HepG2 (cell line): ENCODE data around the gene MOSPD2. TPM values are rescaled to one million over a fixed set of nuclear protein-coding genes. Genes with fewer than 3 reads are reported as not detected.

Experiments
- ATAC-seq: fragments of 200-7000 bp; cut with Tn5 transposase; 3 replicates; pipeline ENCODE4 v1.9.1; 2020; ENCODE audit warnings: mild to moderate bottlenecking, moderate library complexity
- BruUV-seq: library from RNA; stranded (reverse); fragments of 400-500 nt; replicated peaks from 2 replicates; lab custom pipeline; 2021; lab: Mats Ljungman, UMichigan
- CTCF ChIA-PET: fragments of 300-600 bp; formaldehyde crosslinking; extraction: SDS; loops from one replicate; lab custom pipeline; 2021; ENCODE audit warnings: low total read pairs, inconsistent platforms, low intra/inter-chr PET ratio; lab: Yijun Ruan, JAX
- POLR2A ChIA-PET: fragments of 350-600 bp; sonication (Branson Sonifier 250); formaldehyde crosslinking; loops from one replicate; lab custom pipeline; 2020; ENCODE audit warnings: antibody characterized with exemption, inconsistent platforms; lab: Yijun Ruan, JAX
- DNase-seq: peaks from one replicate; pipeline ENCODE4 v3.0.0-alpha.2; 2015; ENCODE audit warnings: low spot score
- FAIRE-seq: peaks from 3 replicates; lab custom pipeline; 2011; peaks lifted over from hg19 to GRCh38; lab: Jason Lieb, UNC
- H2AFZ ChIP-seq: one replicate; pipeline ENCODE4 v1.6.1; 2011; ENCODE audit warnings: low read length, inconsistent platforms
- H3K27ac ChIP-seq: fragments of 300-600 bp; 3 replicates; pipeline ENCODE4 v1.8.0; 2011; ENCODE audit warnings: mixed run types, mild to moderate bottlenecking, mixed read lengths, low read length, inconsistent platforms; ENCODE audit not compliant: insufficient read depth; ENCODE audit errors: extremely low read length
- H3K27me3 ChIP-seq, 2 experiments: fragments of 200-600 bp in 1 of 2; 2 replicates in 1 of 2; 3 replicates in 1 of 2; pipeline versions ENCODE4 v1.6.0 to v1.8.0; 2011; ENCODE audit warnings: low read length in 2 of 2, mild to moderate bottlenecking in 2 of 2, moderate library complexity in 2 of 2, inconsistent platforms in 1 of 2; ENCODE audit not compliant: insufficient read depth in 2 of 2, control insufficient read depth in 1 of 2
- H3K36me3 ChIP-seq, 2 experiments: fragments of 200-600 bp in 1 of 2; replicated peaks in 1 of 2; 2 replicates in 1 of 2; 3 replicates in 1 of 2; pipeline versions ENCODE4 v1.5.1 to v1.8.0; 2011; ENCODE audit warnings: low read length in 2 of 2, inconsistent platforms in 1 of 2; ENCODE audit not compliant: insufficient read depth in 2 of 2, control insufficient read depth in 1 of 2
- H3K4me1 ChIP-seq: 2 replicates; pipeline ENCODE4 v1.5.1; 2012; ENCODE audit warnings: low read length, inconsistent platforms; ENCODE audit not compliant: insufficient read depth
- H3K4me2 ChIP-seq: 2 replicates; pipeline ENCODE4 v1.6.0; 2011; ENCODE audit warnings: low read depth, low read length, inconsistent platforms
- H3K4me3 ChIP-seq, 3 experiments: fragments of 200-600 bp in 1 of 3; sonication (generic), shearing (Covaris generic) in 1 of 3; replicated peaks in 1 of 3; 2 replicates each; pipeline ENCODE4 v1.5.1; 2011 to 2016; ENCODE audit warnings: low read length in 3 of 3, inconsistent platforms in 2 of 3, low read depth in 2 of 3, mild to moderate bottlenecking in 2 of 3, control low read depth in 1 of 3, mixed read lengths in 1 of 3; ENCODE audit not compliant: insufficient read depth in 1 of 3
- H3K79me2 ChIP-seq: one replicate; pipeline ENCODE4 v1.6.1; 2011; ENCODE audit warnings: low read length, inconsistent platforms; ENCODE audit not compliant: insufficient read depth
- H3K9ac ChIP-seq: 2 replicates; pipeline ENCODE4 v1.6.0; 2011; ENCODE audit warnings: mild to moderate bottlenecking, low read depth, low read length, inconsistent platforms; ENCODE audit not compliant: insufficient read depth
- H3K9me3 ChIP-seq: 2 replicates; pipeline ENCODE4 v1.5.1; 2012; ENCODE audit warnings: mild to moderate bottlenecking, low read length
- H4K20me1 ChIP-seq: 2 replicates; pipeline ENCODE4 v1.6.0; 2011; ENCODE audit warnings: inconsistent platforms, mild to moderate bottlenecking, low read length, moderate library complexity; ENCODE audit not compliant: insufficient read depth
- AKAP8 ChIP-seq: sonication (generic); formaldehyde crosslinking; IDR thresholded peaks from 2 replicates; pipeline ENCODE4 v1.5.1; 2020; ENCODE audit warnings: mild to moderate bottlenecking, missing genetic modification reagents
- FOXC1 ChIP-seq: sonication (generic); formaldehyde crosslinking; IDR thresholded peaks from 2 replicates; pipeline ENCODE4 v1.8.0; 2022; ENCODE audit warnings: mild to moderate bottlenecking, missing genetic modification reagents, borderline replicate concordance
- HMG20B ChIP-seq: conservative IDR thresholded peaks from 2 replicates; pipeline ENCODE4 v1.6.1; 2016; ENCODE audit warnings: missing genetic modification reagents, missing compliant biosample characterization
- RARG ChIP-seq: sonication (generic); formaldehyde crosslinking; IDR thresholded peaks from 2 replicates; pipeline ENCODE4 v1.4.0; 2020; ENCODE audit warnings: low read depth, mild to moderate bottlenecking, missing genetic modification reagents
- YY1 ChIP-seq: IDR thresholded peaks from 2 replicates; pipeline ENCODE4 v1.6.1; 2011; ENCODE audit warnings: low read length, low read depth, moderate library complexity, mild to moderate bottlenecking; ENCODE audit not compliant: insufficient read depth, insufficient replicate concordance
- ZNF20 ChIP-seq: sonication (generic); formaldehyde crosslinking; IDR thresholded peaks from 2 replicates; pipeline ENCODE4 v1.4.0; 2020; ENCODE audit warnings: mild to moderate bottlenecking, moderate library complexity, missing genetic modification reagents
- ZNF782 ChIP-seq: sonication (generic); formaldehyde crosslinking; IDR thresholded peaks from 2 replicates; pipeline ENCODE4 v1.4.0; 2020; ENCODE audit warnings: missing genetic modification reagents, mild to moderate bottlenecking, borderline replicate concordance
- WGBS: methylation state at CpG from one replicate; pipeline ENCODE4 v1.1.6; 2017; ENCODE audit warnings: low lambda C conversion rate; 5-methylcytosine and 5-hydroxymethylcytosine counted together
- in situ Hi-C: cut with HindIII; loops from 2 replicates; pipeline ENCODE4 v1.10.0; 2017; ENCODE audit warnings: low pct_unique_long_range_greater_than_20kb; ENCODE audit not compliant: extremely low pct_ligation_motif_present
- intact Hi-C: fragments of 100-400 bp; cut with micrococcal nuclease; formaldehyde crosslinking; loops from one replicate; pipeline ENCODE4 v1.10.0; 2022; ENCODE audit not compliant: unreplicated experiment
- polyA plus RNA-seq, 8 experiments: library from polyadenylated mRNA; depleted of rRNA in 3 of 8; stranded (reverse) in 7 of 8; unstranded in 1 of 8; fragments of >200 nt; fragmentation: Illumina TruSeq in 4 of 8; extraction: Trizol in 4 of 8; gene quantifications; 2 replicates each; pipeline versions ENCODE4 v1.2.1 to v1.2.3, GENCODE V29; 2011 to 2016; ENCODE audit warnings: low read depth in 4 of 8, missing spikeins in 1 of 8, mixed read lengths in 1 of 8; ENCODE audit not compliant: insufficient read depth in 1 of 8
- total RNA-seq, 5 experiments: library from RNA; depleted of rRNA; stranded (reverse); fragments of >200 nt; fragmentation: Illumina TruSeq; extraction: Trizol; gene quantifications; 2 replicates each; pipeline ENCODE4 v1.2.3, GENCODE V29; 2016; ENCODE audit warnings: low read depth in 1 of 5
- TF ChIP-seq, protein P1 (sequence below): sonication (generic); formaldehyde crosslinking; IDR thresholded peaks from 2 replicates; pipeline ENCODE4 v1.4.0; 2020; ENCODE audit warnings: mild to moderate bottlenecking, missing genetic modification reagents
- TF ChIP-seq, protein P2 (sequence below): sonication (generic); formaldehyde crosslinking; conservative IDR thresholded peaks from 2 replicates; pipeline ENCODE4 v1.8.1; 2023; ENCODE audit warnings: missing genetic modification reagents

Gene MOSPD2
- total and polyA plus RNA-seq, 2 of the 13 experiments (the other 11 are each of a cell fraction or from before 2014, with no cell fraction given), result 4.8 to 7.0 TPM

DNA sequence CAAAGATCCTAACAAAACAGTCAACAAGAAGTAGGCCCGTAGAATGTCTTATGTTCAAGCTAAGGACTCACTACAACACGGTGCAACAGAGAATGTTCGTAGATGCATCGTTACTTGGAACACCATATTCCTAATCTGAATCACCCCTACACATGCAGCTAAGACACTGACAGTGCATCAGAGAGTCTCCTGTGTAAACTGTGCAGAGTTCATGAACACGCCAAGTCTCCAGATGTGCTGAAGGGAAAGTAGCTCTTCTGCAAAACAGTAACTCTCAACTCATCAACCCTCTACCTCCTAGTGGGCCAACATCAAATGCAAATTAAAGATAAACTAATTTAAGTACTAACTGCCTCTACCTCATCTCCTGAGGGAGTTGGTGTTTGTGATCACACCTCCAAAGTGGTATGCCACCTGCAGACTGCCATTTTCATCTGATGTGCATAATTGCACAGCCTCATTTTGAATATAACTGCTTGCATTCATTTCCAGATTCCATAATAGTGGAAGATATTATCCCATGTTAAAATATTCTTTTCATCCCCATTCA lies 73.5 kb downstream of the MOSPD2 start:
- no peak overlapping the region for H3K9ac ChIP-seq
- CTCF ChIA-PET, result no interaction called here

More for the DNA sequence above, 73.5 kb downstream of the MOSPD2 start:
- FAIRE-seq (no peak), DNase-seq (no peak), ATAC-seq (no peak)
- intact Hi-C loops, result no loop called here
- POLR2A ChIA-PET, result no interaction called here
- no peak overlapping the region for H3K4me2 ChIP-seq
- no peak overlapping the region for H2AFZ ChIP-seq
- TF ChIP-seq HMG20B, result no peak
- no peak for TF ChIP-seq YY1
- TF ChIP-seq, protein P1, sequence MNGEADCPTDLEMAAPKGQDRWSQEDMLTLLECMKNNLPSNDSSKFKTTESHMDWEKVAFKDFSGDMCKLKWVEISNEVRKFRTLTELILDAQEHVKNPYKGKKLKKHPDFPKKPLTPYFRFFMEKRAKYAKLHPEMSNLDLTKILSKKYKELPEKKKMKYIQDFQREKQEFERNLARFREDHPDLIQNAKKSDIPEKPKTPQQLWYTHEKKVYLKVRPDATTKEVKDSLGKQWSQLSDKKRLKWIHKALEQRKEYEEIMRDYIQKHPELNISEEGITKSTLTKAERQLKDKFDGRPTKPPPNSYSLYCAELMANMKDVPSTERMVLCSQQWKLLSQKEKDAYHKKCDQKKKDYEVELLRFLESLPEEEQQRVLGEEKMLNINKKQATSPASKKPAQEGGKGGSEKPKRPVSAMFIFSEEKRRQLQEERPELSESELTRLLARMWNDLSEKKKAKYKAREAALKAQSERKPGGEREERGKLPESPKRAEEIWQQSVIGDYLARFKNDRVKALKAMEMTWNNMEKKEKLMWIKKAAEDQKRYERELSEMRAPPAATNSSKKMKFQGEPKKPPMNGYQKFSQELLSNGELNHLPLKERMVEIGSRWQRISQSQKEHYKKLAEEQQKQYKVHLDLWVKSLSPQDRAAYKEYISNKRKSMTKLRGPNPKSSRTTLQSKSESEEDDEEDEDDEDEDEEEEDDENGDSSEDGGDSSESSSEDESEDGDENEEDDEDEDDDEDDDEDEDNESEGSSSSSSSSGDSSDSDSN (CRISPR knock-in tag), result no peak
- no peak for TF ChIP-seq FOXC1 (CRISPR knock-in tag)
- TF ChIP-seq ZNF782 (CRISPR knock-in tag), result no peak
- TF ChIP-seq RARG (CRISPR knock-in tag), result no peak
- no peak for TF ChIP-seq AKAP8 (CRISPR knock-in tag)
- TF ChIP-seq, protein P2, sequence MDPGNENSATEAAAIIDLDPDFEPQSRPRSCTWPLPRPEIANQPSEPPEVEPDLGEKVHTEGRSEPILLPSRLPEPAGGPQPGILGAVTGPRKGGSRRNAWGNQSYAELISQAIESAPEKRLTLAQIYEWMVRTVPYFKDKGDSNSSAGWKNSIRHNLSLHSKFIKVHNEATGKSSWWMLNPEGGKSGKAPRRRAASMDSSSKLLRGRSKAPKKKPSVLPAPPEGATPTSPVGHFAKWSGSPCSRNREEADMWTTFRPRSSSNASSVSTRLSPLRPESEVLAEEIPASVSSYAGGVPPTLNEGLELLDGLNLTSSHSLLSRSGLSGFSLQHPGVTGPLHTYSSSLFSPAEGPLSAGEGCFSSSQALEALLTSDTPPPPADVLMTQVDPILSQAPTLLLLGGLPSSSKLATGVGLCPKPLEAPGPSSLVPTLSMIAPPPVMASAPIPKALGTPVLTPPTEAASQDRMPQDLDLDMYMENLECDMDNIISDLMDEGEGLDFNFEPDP (CRISPR knock-in tag), result no peak
- no peak for TF ChIP-seq ZNF20
- H3K4me1 ChIP-seq, result no peaks in the 10 kb centered on the region
- no peaks in the 10 kb centered on the region for H4K20me1 ChIP-seq
- no peak overlapping the region for H3K4me3 ChIP-seq
- no peak overlapping the region for H3K27ac ChIP-seq
- H3K9me3 ChIP-seq, result no peaks in the 10 kb centered on the region
- BruUV-seq, result no TSS peak
- in situ Hi-C loops, result no loop called here
- no peaks in the 10 kb centered on the region for H3K27me3 ChIP-seq
- no peaks in the 10 kb centered on the region for H3K79me2 ChIP-seq
- 80% methylated on average over 1 of the region's 5 CpGs for WGBS
- no peaks in the 10 kb centered on the region for H3K36me3 ChIP-seq
